Esophagus muscularis mucosa (tissue), 4 donors: Measurements from ENCODE around the gene PDS5B. TPM values are rescaled to one million over a fixed set of nuclear protein-coding genes. Genes with fewer than 3 reads are reported as not detected.
"Not testable (repeated sequence)": the region's sequence is repeated elsewhere in the genome, so short reads cannot be mapped to it uniquely, and the experiment has no call there.

ENCODE experiments used
- DNase-seq: peaks from one replicate; pipeline ENCODE4 v3.0.0-alpha.2; 2017; ENCODE audit errors: extremely low spot score
- H3K27ac ChIP-seq, 4 donors: fragments of 200-600 bp; sonication (generic); replicated peaks in 1 of 4; 1 replicate in 3 of 4; 2 replicates in 1 of 4; pipeline ENCODE4 v1.5.1; 2016 to 2019; ENCODE audit warnings: mild to moderate bottlenecking in 1 of 4
- H3K27me3 ChIP-seq, 4 donors: fragments of 200-600 bp; sonication (generic); one replicate each; pipeline versions ENCODE4 v1.5.1 to v1.6.0; 2016 to 2019
- H3K36me3 ChIP-seq, 4 donors: fragments of 200-600 bp; sonication (generic); one replicate each; pipeline ENCODE4 v1.5.1; 2016 to 2019
- H3K4me1 ChIP-seq, 4 donors: fragments of 200-600 bp; sonication (generic); one replicate each; pipeline ENCODE4 v1.5.1; 2016 to 2019
- H3K4me3 ChIP-seq, 4 donors: fragments of 200-600 bp; sonication (generic); 1 replicate in 2 of 4; 2 replicates in 2 of 4; pipeline ENCODE4 v1.5.1; 2016 to 2019; ENCODE audit warnings: mild to moderate bottlenecking in 4 of 4, moderate library complexity in 1 of 4
- H3K9me3 ChIP-seq, 4 donors: fragments of 200-600 bp; sonication (generic); 1 replicate in 3 of 4; 2 replicates in 1 of 4; pipeline ENCODE4 v1.5.1; 2016 to 2019
- EP300 ChIP-seq: sonication (generic); formaldehyde crosslinking; IDR thresholded peaks from one replicate; pipeline ENCODE4 v1.6.1; 2017; ENCODE audit warnings: antibody characterized with exemption
- POLR2A ChIP-seq: fragments of 450-650 bp; IDR thresholded peaks from one replicate; pipeline ENCODE4 v1.6.1; 2017; ENCODE audit warnings: antibody characterized with exemption, moderate library complexity, mild to moderate bottlenecking, low read depth
- POLR2AphosphoS5 ChIP-seq, 2 donors: sonication (generic); formaldehyde crosslinking; IDR thresholded peaks; one replicate each; pipeline ENCODE4 v1.6.1; 2017; ENCODE audit warnings: antibody characterized with exemption in 2 of 2
- WGBS: methylation state at CpG from one replicate; pipeline ENCODE4 v1.1.5; 2018; 5-methylcytosine and 5-hydroxymethylcytosine counted together
- intact Hi-C: fragments of 100-400 bp; cut with DNase I; formaldehyde crosslinking; loops from one replicate; pipeline ENCODE4 v1.15.1; 2023
- total RNA-seq, 4 donors: library from RNA; depleted of rRNA; stranded (reverse); fragments of >200 nt; gene quantifications; one replicate each; pipeline versions ENCODE4 v1.1.0 to v1.2.1, GENCODE V29; 2016
- TF ChIP-seq, protein P1 (sequence below), 3 experiments: fragments of 200-600 bp in 2 of 3; fragments of 450-650 bp in 1 of 3; sonication (generic) in 2 of 3; IDR thresholded peaks; one replicate each; pipeline ENCODE4 v1.5.1; 2017 to 2019; ENCODE audit warnings: antibody characterized with exemption in 3 of 3, mild to moderate bottlenecking in 2 of 3, moderate library complexity in 1 of 3

The PDS5B gene
- total RNA-seq, 4 donors from 2014 or later: 33.1 to 58.6 (median 42.4) TPM

- Histone ChIP-seq H3K27me3 (no peaks in the 10 kb centered on the region), H3K4me3 (no peak overlapping the region), H3K36me3 (no peaks in the 10 kb centered on the region), H3K9me3 (no peaks in the 10 kb centered on the region), H3K27ac (no peak overlapping the region), H3K4me1 (no peaks in the 10 kb centered on the region)
- TF ChIP-seq POLR2A (no peak), EP300 (no peak), POLR2AphosphoS5 (IDR thresholded peaks at IDR 0.05) (no peak)
- TF ChIP-seq, protein P1, sequence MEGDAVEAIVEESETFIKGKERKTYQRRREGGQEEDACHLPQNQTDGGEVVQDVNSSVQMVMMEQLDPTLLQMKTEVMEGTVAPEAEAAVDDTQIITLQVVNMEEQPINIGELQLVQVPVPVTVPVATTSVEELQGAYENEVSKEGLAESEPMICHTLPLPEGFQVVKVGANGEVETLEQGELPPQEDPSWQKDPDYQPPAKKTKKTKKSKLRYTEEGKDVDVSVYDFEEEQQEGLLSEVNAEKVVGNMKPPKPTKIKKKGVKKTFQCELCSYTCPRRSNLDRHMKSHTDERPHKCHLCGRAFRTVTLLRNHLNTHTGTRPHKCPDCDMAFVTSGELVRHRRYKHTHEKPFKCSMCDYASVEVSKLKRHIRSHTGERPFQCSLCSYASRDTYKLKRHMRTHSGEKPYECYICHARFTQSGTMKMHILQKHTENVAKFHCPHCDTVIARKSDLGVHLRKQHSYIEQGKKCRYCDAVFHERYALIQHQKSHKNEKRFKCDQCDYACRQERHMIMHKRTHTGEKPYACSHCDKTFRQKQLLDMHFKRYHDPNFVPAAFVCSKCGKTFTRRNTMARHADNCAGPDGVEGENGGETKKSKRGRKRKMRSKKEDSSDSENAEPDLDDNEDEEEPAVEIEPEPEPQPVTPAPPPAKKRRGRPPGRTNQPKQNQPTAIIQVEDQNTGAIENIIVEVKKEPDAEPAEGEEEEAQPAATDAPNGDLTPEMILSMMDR (IDR thresholded peaks at IDR 0.05): no peak
- intact Hi-C loops: no loop called here
- 94% methylated on average over 2 of the region's 2 CpGs for WGBS
- DNase-seq: no peak
These were observed 30.6 kb upstream of the PDS5B start for GRCh38 chr13:32555613-32556012.

- WGBS: 92% methylated on average over 1 of the region's 1 CpG
- H3K36me3 ChIP-seq, H3K27ac ChIP-seq, DNase-seq, H3K27me3 ChIP-seq, H3K4me1 ChIP-seq, intact Hi-C loops, H3K4me3 ChIP-seq: not testable (repeated sequence)
- peaks cover 0 to 10% (median 7%) of the 10 kb centered on the region in 4 donors for H3K9me3 ChIP-seq
These were observed 25.4 kb upstream of the PDS5B start for GRCh38 chr13:32560842-32561241.

- not testable (repeated sequence) for H3K36me3 ChIP-seq, H3K9me3 ChIP-seq, H3K27me3 ChIP-seq, H3K27ac ChIP-seq, H3K4me1 ChIP-seq, H3K4me3 ChIP-seq, DNase-seq
- WGBS: 90% methylated on average over 4 of the region's 4 CpGs
- intact Hi-C loops: loop anchor here (10.0 kb wide), 1 partner anchor 191 kb away; no protein-coding TSS in a partner anchor
These were observed 10.6 kb upstream of the PDS5B start for GRCh38 chr13:32575687-32576086.

DNA sequence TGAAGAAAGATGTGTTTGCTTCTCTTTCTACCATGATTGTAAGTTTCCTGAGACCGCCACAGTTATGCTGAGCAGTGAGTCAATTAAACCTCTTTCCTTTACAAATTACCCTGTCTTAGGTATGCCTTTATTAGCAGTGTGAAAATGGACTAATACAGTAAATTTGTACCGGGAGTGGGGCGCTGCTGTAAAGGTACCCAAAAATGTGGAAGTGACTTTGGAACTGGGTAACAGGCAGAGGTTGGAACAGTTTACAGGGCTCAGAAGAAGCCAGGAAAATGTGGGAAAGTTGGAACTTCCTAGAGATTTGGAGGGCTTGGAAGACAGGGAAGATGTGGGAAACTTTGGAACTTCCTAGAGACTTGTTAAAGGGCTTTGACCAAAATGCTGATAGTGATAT lies 9.2 kb upstream of the PDS5B start:
- H3K4me3 ChIP-seq: no peak overlapping the region
- WGBS: 97% methylated on average over 3 of the region's 3 CpGs
- H3K36me3 ChIP-seq: no peaks in the 10 kb centered on the region
- DNase-seq: no peak
- no peak overlapping the region for H3K27ac ChIP-seq
- H3K27me3 ChIP-seq: no peaks in the 10 kb centered on the region
- peaks cover 0 to 8% (median 0%) of the 10 kb centered on the region in 4 donors for H3K9me3 ChIP-seq
- intact Hi-C loops: loop anchor here (10.0 kb wide), 1 partner anchor 192 kb away; no protein-coding TSS in a partner anchor
- no peak for TF ChIP-seq POLR2AphosphoS5 (IDR thresholded peaks at IDR 0.05)
- TF ChIP-seq EP300: no peak
- TF ChIP-seq POLR2A: no peak
- TF ChIP-seq, protein P1 (IDR thresholded peaks at IDR 0.05): no peak
- H3K4me1 ChIP-seq: no peaks in the 10 kb centered on the region

- Histone ChIP-seq H3K27me3 (no peaks in the 10 kb centered on the region), H3K4me3 (no peak overlapping the region), H3K4me1 (peaks cover 5 to 7% (median 6%) of the 10 kb centered on the region in 4 donors), H3K36me3 (no peaks in the 10 kb centered on the region), H3K27ac (no peak overlapping the region), H3K9me3 (peaks cover 0 to 8% (median 0%) of the 10 kb centered on the region in 4 donors)
- intact Hi-C loops: loop anchor here (5.0 kb wide), 2 partner anchors 39 to 669 kb away; no protein-coding TSS in a partner anchor
- 45% methylated on average over 3 of the region's 3 CpGs for WGBS
- no peak for DNase-seq
- TF ChIP-seq POLR2AphosphoS5 (IDR thresholded peaks at IDR 0.05) (no peak), POLR2A (no peak), EP300 (no peak)
- TF ChIP-seq, protein P1 (IDR thresholded peaks at IDR 0.05): peak; percentile 50 to 65 (median 53)
These were observed 5.0 kb upstream of the PDS5B start for GRCh38 chr13:32581177-32581786.

- intact Hi-C loops: loop anchor here (5.0 kb wide), 2 partner anchors 40 to 670 kb away; no protein-coding TSS in a partner anchor
- Histone ChIP-seq H3K4me3 (no peak overlapping the region), H3K9me3 (peaks cover 0 to under 1% (median 0%) of the 10 kb centered on the region in 4 donors), H3K27me3 (no peaks in the 10 kb centered on the region), H3K36me3 (no peaks in the 10 kb centered on the region), H3K4me1 (peaks cover 5 to 7% (median 6%) of the 10 kb centered on the region in 4 donors), H3K27ac (no peak overlapping the region)
- TF ChIP-seq POLR2A: no peak
- TF ChIP-seq, protein P1 (IDR thresholded peaks at IDR 0.05): no peak
- TF ChIP-seq EP300: no peak
- WGBS: 67% methylated on average over 2 of the region's 2 CpGs
- DNase-seq: no peak
These were observed 4.0 kb upstream of the PDS5B start for GRCh38 chr13:32582281-32582680.
